HUDEP-2 (cell line): ENCODE measurements around the gene SLC9A2.
A peak's percentile ranks its signal among the peaks of the same experiment; 100 is the strongest.

Experiments
- DNase-seq, 76 experiments: peaks; one replicate each; lab custom pipeline; 2025; ENCODE audit not compliant: unreplicated experiment in 76 of 76; lab: John Stamatoyannopoulos, UW

SLC9A2 gene

GRCh38 chr2:102619414-102620319, at the start of gene SLC9A2:
TSS of gene SLC9A2 (plus strand) at chr2:102619553. CDS start at chr2:102619849, 296 bp downstream.
- DNase-seq, result peak in 24 of 76 experiments; percentile 6 to 57 (median 30)

- no peak for DNase-seq
Observed at GRCh38 chr2:102575888-102576287, 43.5 kb upstream of the SLC9A2 start.

- DNase-seq, result no peak
Observed at GRCh38 chr2:102578376-102578775, 41.0 kb upstream of the SLC9A2 start.

GRCh38 chr2:102581911-102582310, 37.4 kb upstream of the SLC9A2 start:
- no peak for DNase-seq

- no peak for DNase-seq
Observed at GRCh38 chr2:102582845-102583244, 36.5 kb upstream of the SLC9A2 start.

GRCh38 chr2:102585847-102586404, 33.4 kb upstream of the SLC9A2 start:
- no peak for DNase-seq

- no peak for DNase-seq
Observed at GRCh38 chr2:102588213-102588939, 31.0 kb upstream of the SLC9A2 start.

- no peak for DNase-seq
Observed at GRCh38 chr2:102589444-102589843, 29.9 kb upstream of the SLC9A2 start.

- no peak for DNase-seq
Observed at GRCh38 chr2:102591491-102592045, 27.8 kb upstream of the SLC9A2 start.

GRCh38 chr2:102592601-102593000, 26.8 kb upstream of the SLC9A2 start:
- DNase-seq, result peak in 4 of 76 experiments; percentile 0 to 6 (median 4)

- no peak for DNase-seq
Observed at GRCh38 chr2:102593516-102593915, 25.8 kb upstream of the SLC9A2 start.

GRCh38 chr2:102594445-102595016, 24.8 kb upstream of the SLC9A2 start:
- no peak for DNase-seq

- no peak for DNase-seq
Observed at GRCh38 chr2:102597788-102598187, 21.6 kb upstream of the SLC9A2 start.

- DNase-seq, result peak in 1 of 76 experiments; percentile 8
Observed at GRCh38 chr2:102599486-102599885, 19.9 kb upstream of the SLC9A2 start.

- no peak for DNase-seq
Observed at GRCh38 chr2:102601730-102602129, 17.6 kb upstream of the SLC9A2 start.

GRCh38 chr2:102603904-102604303, 15.4 kb upstream of the SLC9A2 start:
- no peak for DNase-seq

- DNase-seq, result no peak
Observed at GRCh38 chr2:102604769-102605168, 14.6 kb upstream of the SLC9A2 start.

GRCh38 chr2:102606353-102606752, 13.0 kb upstream of the SLC9A2 start:
- DNase-seq, result no peak

- DNase-seq, result peak in 42 of 76 experiments; percentile 4 to 60 (median 22)
Observed at GRCh38 chr2:102615620-102616436, 3.5 kb upstream of the SLC9A2 start.
